ENCODE data around the gene PRKCB. TPM values are rescaled to one million over a fixed set of nuclear protein-coding genes. Genes with fewer than 3 reads are reported as not detected.

PRKCB gene
- total RNA-seq, 4 donors from 2014 or later: 0.29 to 9.5 (median 2.9) TPM

DNA sequence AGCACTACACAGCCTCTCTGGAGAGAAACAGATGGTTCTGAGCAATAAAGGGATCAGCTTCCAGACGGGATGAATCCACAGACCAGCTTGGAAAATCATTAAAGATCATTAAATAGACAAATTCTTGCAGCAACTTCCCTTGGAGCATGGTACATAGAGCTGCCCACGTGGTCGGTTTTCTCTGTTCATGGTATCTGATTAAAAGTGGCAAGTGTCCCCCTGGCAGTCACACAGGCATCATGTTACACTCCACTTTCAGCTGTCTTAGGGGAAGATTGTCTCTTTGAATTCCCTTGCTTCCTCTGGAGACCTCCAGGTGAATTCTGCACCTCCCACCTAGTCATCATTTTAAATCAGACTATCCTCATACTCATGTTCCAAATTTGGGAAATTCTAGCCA is 328.2 kb downstream of the PRKCB start:
- DNase-seq: no peak
- Histone ChIP-seq H3K27me3 (no peaks in the 10 kb centered on the region), H3K4me1 (no peaks in the 10 kb centered on the region), H3K9me3 (no peaks in the 10 kb centered on the region), H3K36me3 (no peaks in the 10 kb centered on the region), H3K4me3 (no peak overlapping the region), H3K27ac (no peak overlapping the region)
- no peak for TF ChIP-seq POLR2A (IDR thresholded peaks at IDR 0.05)
- TF ChIP-seq, protein P1, sequence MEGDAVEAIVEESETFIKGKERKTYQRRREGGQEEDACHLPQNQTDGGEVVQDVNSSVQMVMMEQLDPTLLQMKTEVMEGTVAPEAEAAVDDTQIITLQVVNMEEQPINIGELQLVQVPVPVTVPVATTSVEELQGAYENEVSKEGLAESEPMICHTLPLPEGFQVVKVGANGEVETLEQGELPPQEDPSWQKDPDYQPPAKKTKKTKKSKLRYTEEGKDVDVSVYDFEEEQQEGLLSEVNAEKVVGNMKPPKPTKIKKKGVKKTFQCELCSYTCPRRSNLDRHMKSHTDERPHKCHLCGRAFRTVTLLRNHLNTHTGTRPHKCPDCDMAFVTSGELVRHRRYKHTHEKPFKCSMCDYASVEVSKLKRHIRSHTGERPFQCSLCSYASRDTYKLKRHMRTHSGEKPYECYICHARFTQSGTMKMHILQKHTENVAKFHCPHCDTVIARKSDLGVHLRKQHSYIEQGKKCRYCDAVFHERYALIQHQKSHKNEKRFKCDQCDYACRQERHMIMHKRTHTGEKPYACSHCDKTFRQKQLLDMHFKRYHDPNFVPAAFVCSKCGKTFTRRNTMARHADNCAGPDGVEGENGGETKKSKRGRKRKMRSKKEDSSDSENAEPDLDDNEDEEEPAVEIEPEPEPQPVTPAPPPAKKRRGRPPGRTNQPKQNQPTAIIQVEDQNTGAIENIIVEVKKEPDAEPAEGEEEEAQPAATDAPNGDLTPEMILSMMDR (IDR thresholded peaks at IDR 0.05): no peak
- intact Hi-C loops (cut with DNase I; ENCODE audit: low total_unique reads): no loop called here

DNA sequence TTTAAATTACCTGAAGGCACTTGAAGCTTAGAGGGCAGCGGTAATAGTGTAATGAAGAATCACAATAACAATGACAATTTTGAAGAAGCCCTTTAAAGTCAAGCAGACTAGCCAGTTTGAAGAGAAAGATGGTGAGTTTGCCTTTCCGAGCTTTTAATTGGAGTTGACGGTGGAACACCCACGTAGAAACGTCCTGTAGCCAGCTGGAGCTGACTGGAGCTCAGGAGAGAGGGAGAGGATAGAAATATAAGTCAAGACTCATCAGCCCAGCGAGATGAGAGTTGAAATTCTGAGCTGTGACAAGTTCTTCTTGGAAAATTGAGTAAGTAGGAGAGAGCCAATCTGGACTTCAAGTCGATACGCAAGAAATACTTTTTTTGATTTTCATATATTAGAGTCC is 328.6 kb downstream of the PRKCB start:
- H3K27me3 ChIP-seq: no peaks in the 10 kb centered on the region
- H3K27ac ChIP-seq: no peak overlapping the region
- no peaks in the 10 kb centered on the region for H3K9me3 ChIP-seq
- H3K4me1 ChIP-seq: no peaks in the 10 kb centered on the region
- intact Hi-C loops (cut with DNase I; ENCODE audit: low total_unique reads): no loop called here
- no peak for DNase-seq
- H3K36me3 ChIP-seq: no peaks in the 10 kb centered on the region
- no peak overlapping the region for H3K4me3 ChIP-seq
- TF ChIP-seq, protein P1 (IDR thresholded peaks at IDR 0.05): no peak
- no peak for TF ChIP-seq POLR2A (IDR thresholded peaks at IDR 0.05)

DNA sequence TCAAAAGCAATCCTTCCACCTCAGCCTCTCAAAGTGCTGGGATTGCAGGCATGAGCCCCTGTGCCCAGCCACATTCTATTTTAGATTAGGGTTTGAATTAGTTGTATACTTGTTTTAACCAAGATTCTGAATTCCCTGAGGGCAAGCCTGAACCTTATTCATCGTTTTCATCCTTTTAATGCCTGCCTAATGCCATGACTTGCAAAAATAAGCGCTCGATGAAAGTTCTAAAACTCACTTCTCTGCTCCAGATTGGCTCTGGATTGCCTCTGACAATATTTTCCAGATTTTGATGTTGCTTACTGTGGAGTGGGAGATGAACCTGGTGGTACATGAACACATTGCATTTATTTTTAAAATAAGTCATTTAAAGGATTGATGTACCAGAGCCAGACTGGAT is 329.5 kb downstream of the PRKCB start:
- DNase-seq: no peak
- intact Hi-C loops (cut with DNase I; ENCODE audit: low total_unique reads): no loop called here
- TF ChIP-seq POLR2A (IDR thresholded peaks at IDR 0.05): no peak
- TF ChIP-seq, protein P1 (IDR thresholded peaks at IDR 0.05): no peak
- Histone ChIP-seq H3K27me3 (no peaks in the 10 kb centered on the region), H3K4me1 (no peaks in the 10 kb centered on the region), H3K4me3 (no peak overlapping the region), H3K36me3 (no peaks in the 10 kb centered on the region), H3K27ac (no peak overlapping the region), H3K9me3 (no peaks in the 10 kb centered on the region)

DNA sequence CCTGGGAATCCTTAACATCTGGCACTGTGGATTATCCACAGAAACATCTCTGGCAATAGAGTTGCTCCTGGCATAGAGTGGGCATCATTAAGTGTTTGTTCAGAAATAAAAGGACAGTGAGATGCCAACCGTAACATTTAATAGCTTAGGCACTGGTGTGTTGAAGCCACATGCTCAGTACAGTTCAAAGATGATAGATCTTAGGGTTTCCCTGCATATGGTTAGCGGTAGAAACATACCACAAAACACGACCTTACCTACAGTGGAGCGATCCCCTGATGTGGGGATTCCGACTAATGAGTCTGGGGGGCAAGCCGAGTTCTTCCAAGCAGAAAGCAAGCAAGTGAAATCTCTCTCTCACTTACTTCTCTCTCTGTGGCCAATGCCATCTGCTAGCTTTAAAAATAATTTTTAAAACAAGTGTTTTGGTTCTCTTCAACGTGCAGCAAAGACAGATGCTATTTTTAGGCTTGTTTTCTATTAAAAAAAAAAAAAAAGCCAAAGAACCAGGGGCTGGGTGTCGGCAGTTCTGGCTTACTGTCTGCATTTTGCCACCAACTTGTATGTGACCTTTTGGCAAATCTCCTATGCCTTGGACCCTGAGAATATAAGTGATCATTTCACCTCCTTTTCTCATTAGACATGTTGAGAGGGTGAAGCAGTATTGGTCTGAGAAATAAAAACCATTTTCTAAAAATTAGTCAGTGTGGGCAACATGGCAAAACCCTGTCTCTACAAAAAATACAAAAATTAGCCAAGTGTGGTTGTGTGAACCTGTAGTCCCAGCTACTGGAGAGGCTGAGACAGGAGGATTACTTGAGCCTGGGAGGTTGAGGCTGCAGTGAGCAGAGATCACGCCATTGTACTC is 331.1 kb downstream of the PRKCB start:
- Histone ChIP-seq H3K4me1 (no peaks in the 10 kb centered on the region), H3K36me3 (no peaks in the 10 kb centered on the region), H3K4me3 (no peak overlapping the region), H3K27me3 (no peaks in the 10 kb centered on the region), H3K9me3 (no peaks in the 10 kb centered on the region), H3K27ac (no peak overlapping the region)
- TF ChIP-seq, protein P1 (IDR thresholded peaks at IDR 0.05): no peak
- TF ChIP-seq POLR2A (IDR thresholded peaks at IDR 0.05): no peak
- intact Hi-C loops (cut with DNase I; ENCODE audit: low total_unique reads): no loop called here
- DNase-seq: no peak

DNA sequence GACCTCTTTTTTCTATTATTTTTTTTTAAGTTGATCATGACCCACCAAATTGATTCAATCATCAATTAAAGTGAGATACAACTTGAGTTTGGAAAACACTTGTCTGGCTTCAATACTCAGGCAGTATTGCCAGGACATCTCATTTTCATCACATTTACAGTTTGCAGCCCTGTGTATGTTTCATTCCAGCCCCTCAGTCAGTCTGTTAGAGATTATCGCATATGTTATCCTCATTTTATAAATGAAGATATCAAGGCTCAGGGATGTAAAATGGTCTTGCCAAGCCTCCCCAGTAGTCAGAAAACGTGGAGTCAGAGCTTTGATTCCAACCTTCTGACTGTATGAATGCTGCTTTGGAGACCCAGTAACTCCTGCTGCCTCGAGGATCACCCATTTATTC is 333.1 kb downstream of the PRKCB start:
- H3K27ac ChIP-seq: no peak overlapping the region
- no peaks in the 10 kb centered on the region for H3K9me3 ChIP-seq
- intact Hi-C loops (cut with DNase I; ENCODE audit: low total_unique reads): no loop called here
- TF ChIP-seq, protein P1 (IDR thresholded peaks at IDR 0.05): no peak
- no peak for TF ChIP-seq POLR2A (IDR thresholded peaks at IDR 0.05)
- no peak overlapping the region for H3K4me3 ChIP-seq
- no peaks in the 10 kb centered on the region for H3K36me3 ChIP-seq
- H3K4me1 ChIP-seq: no peaks in the 10 kb centered on the region
- DNase-seq: no peak
- no peaks in the 10 kb centered on the region for H3K27me3 ChIP-seq
